Measurements from ENCODE around the gene FAF1.

The FAF1 gene

DNA sequence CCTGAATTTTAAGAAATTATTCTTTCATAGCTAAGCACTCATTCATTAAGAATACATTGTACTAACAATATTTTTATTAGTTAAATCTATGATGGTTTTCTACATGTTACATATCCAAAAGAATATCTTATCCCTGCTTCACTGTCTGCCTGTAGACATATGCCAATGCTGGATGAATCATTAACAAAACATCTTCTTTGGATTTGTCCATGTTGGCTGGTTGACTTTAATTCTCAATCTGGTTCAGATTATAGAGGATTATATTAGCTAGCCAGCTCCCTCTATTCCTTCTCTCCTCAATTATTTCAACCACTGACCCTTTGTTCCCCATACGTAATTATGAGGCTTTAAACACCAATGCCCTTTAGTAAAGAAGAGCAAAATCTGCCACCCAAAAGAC, 398.0 kb downstream of the FAF1 start:
- no peak for DNase-seq (ENCODE audit: extremely low read depth, insufficient read length)
- Histone ChIP-seq H3K4me3 (replicated peaks; ENCODE audit: low read depth, low read length) (no peak overlapping the region), H3K27me3 (replicated peaks; ENCODE audit: control insufficient read depth, insufficient read depth, low read length) (no peaks in the 10 kb centered on the region), H3K36me3 (ENCODE audit: control insufficient read depth, insufficient read depth, low read length) (no peaks in the 10 kb centered on the region; the same call in 1 of the 2 replicates)
- no peak for TF ChIP-seq CTCF (IDR thresholded peaks at IDR 0.05; ENCODE audit: insufficient read depth, low read length, poor library complexity, severe bottlenecking)

DNA sequence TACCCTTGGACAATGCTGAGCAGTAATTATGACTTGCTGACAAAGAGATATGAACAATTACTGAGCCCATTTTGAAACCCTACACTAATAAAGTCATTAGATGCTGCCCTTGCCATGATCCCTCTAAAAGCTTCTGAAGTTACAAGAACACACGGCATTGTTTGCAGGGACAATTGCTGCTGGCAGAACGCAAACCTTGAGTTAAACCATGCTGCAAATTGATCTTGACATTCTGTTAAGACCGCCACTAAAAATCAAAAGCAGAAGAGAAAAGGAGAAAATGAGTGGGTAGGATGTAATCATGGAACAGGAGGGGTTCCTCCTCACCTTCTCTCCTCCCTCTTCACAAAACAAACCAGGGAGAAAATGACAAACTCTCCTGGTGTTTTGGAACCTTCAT, 400.6 kb downstream of the FAF1 start:
- Histone ChIP-seq H3K36me3 (ENCODE audit: control insufficient read depth, insufficient read depth, low read length) (no peaks in the 10 kb centered on the region; the same call in 1 of the 2 replicates), H3K27me3 (replicated peaks; ENCODE audit: control insufficient read depth, insufficient read depth, low read length) (no peaks in the 10 kb centered on the region), H3K4me3 (replicated peaks; ENCODE audit: low read depth, low read length) (no peak overlapping the region)
- no peak for DNase-seq (ENCODE audit: extremely low read depth, insufficient read length)
- no peak for TF ChIP-seq CTCF (IDR thresholded peaks at IDR 0.05; ENCODE audit: insufficient read depth, low read length, poor library complexity, severe bottlenecking)

- no peak for TF ChIP-seq CTCF (IDR thresholded peaks at IDR 0.05; ENCODE audit: insufficient read depth, low read length, poor library complexity, severe bottlenecking)
- no peaks in the 10 kb centered on the region for H3K36me3 ChIP-seq (ENCODE audit: control insufficient read depth, insufficient read depth, low read length)
- H3K4me3 ChIP-seq (replicated peaks; ENCODE audit: low read depth, low read length): no peak overlapping the region
These were observed 406.1 kb downstream of the FAF1 start for GRCh38 chr1:50553921-50554320.

GRCh38 chr1:50548243-50548642, 411.8 kb downstream of the FAF1 start:
- TF ChIP-seq CTCF (IDR thresholded peaks at IDR 0.05; ENCODE audit: insufficient read depth, low read length, poor library complexity, severe bottlenecking): no peak
- DNase-seq (ENCODE audit: extremely low read depth, insufficient read length): no peak
- H3K36me3 ChIP-seq (ENCODE audit: control insufficient read depth, insufficient read depth, low read length): no peaks in the 10 kb centered on the region
- H3K4me3 ChIP-seq (replicated peaks; ENCODE audit: low read depth, low read length): no peak overlapping the region
- H3K27me3 ChIP-seq (replicated peaks; ENCODE audit: control insufficient read depth, insufficient read depth, low read length): no peaks in the 10 kb centered on the region

More at GRCh38 chr1:50553921-50554320, 406.1 kb downstream of the FAF1 start:
- DNase-seq (ENCODE audit: extremely low read depth, insufficient read length): no peak
- no peaks in the 10 kb centered on the region for H3K27me3 ChIP-seq (replicated peaks; ENCODE audit: control insufficient read depth, insufficient read depth, low read length)

GRCh38 chr1:50542362-50542761, 417.7 kb downstream of the FAF1 start:
- no peak for DNase-seq (ENCODE audit: extremely low read depth, insufficient read length)
- H3K36me3 ChIP-seq (ENCODE audit: control insufficient read depth, insufficient read depth, low read length): no peaks in the 10 kb centered on the region
- no peak overlapping the region for H3K4me3 ChIP-seq (replicated peaks; ENCODE audit: low read depth, low read length)
- H3K27me3 ChIP-seq (replicated peaks; ENCODE audit: control insufficient read depth, insufficient read depth, low read length): no peaks in the 10 kb centered on the region
- TF ChIP-seq CTCF (IDR thresholded peaks at IDR 0.05; ENCODE audit: insufficient read depth, low read length, poor library complexity, severe bottlenecking): no peak

GRCh38 chr1:50538476-50538875, 421.6 kb downstream of the FAF1 start:
- DNase-seq (ENCODE audit: extremely low read depth, insufficient read length): no peak
- H3K27me3 ChIP-seq (replicated peaks; ENCODE audit: control insufficient read depth, insufficient read depth, low read length): no peaks in the 10 kb centered on the region
- no peak for TF ChIP-seq CTCF (IDR thresholded peaks at IDR 0.05; ENCODE audit: insufficient read depth, low read length, poor library complexity, severe bottlenecking)
- no peaks in the 10 kb centered on the region for H3K36me3 ChIP-seq (ENCODE audit: control insufficient read depth, insufficient read depth, low read length)
- H3K4me3 ChIP-seq (replicated peaks; ENCODE audit: low read depth, low read length): no peak overlapping the region
